Pancreas (tissue), 10 donors: ENCODE measurements around the gene ANP32A. TPM values are rescaled to one million over a fixed set of nuclear protein-coding genes. Genes with fewer than 3 reads are reported as not detected.

Experiments
- ATAC-seq, 4 donors: fragments of 200-7000 bp; cut with Tn5 transposase; one replicate each; pipeline versions ENCODE4 v1.8.0 to v1.9.1; 2020; ENCODE audit warnings: mild to moderate bottlenecking in 4 of 4, moderate library complexity in 4 of 4
- DNase-seq, 6 donors: peaks; one replicate each; pipeline ENCODE4 v3.0.0-alpha.2; 2020
- FAIRE-seq: peaks from 2 replicates; lab custom pipeline; 2012; peaks lifted over from hg19 to GRCh38; lab: Jason Lieb, UNC
- H3K27ac ChIP-seq, 4 donors: fragments of 200-600 bp; sonication (generic); 1 replicate in 3 of 4; 2 replicates in 1 of 4; pipeline versions ENCODE4 v1.5.0 to v1.8.0; 2020
- H3K27me3 ChIP-seq, 4 donors: fragments of 200-600 bp; one replicate each; pipeline ENCODE4 v1.8.0; 2021
- H3K36me3 ChIP-seq, 3 donors: fragments of 200-600 bp; sonication (generic) in 1 of 3; one replicate each; pipeline versions ENCODE4 v1.5.0 to v1.8.0; 2020 to 2021
- H3K4me1 ChIP-seq, 3 donors: fragments of 200-600 bp; one replicate each; pipeline ENCODE4 v1.8.0; 2021
- H3K4me3 ChIP-seq, 4 donors: fragments of 200-600 bp; sonication (generic) in 2 of 4; one replicate each; pipeline versions ENCODE4 v1.5.0 to v1.8.0; 2020 to 2021
- H3K9me3 ChIP-seq, 4 donors: fragments of 200-600 bp; one replicate each; pipeline ENCODE4 v1.8.0; 2021
- CTCF ChIP-seq, 4 donors: fragments of 200-600 bp; sonication (generic) in 3 of 4; IDR thresholded peaks; one replicate each; pipeline versions ENCODE4 v1.5.0 to v1.8.0; 2021; ENCODE audit warnings: antibody characterized with exemption in 4 of 4
- WGBS, 2 donors: extraction: QIAGEN DNeasy Blood & Tissue Kit; methylation state at CpG; one replicate each; pipeline ENCODE4 v1.1.7; 2013; 5-methylcytosine and 5-hydroxymethylcytosine counted together
- intact Hi-C, 3 donors: fragments of 100-400 bp; cut with DNase I; formaldehyde crosslinking; loops; one replicate each; pipeline versions ENCODE4 v1.11.1 to v1.14.2; 2022
- polyA plus RNA-seq, 2 donors: library from polyadenylated mRNA; stranded (reverse); fragments of 200-250 nt; gene quantifications; one replicate each; pipeline ENCODE4 v1.2.3, GENCODE V29; 2013
- total RNA-seq, 6 donors: library from RNA; stranded (reverse); fragmentation: NEBNext Ultra II Directional in 4 of 6; extraction: Animal tissue kit (Norgen Biotek cat#: 25700) in 4 of 6; gene quantifications; one replicate each; pipeline versions ENCODE4 v1.2.1 to v1.2.4, GENCODE V29; 2021 to 2023
- donor health status: healthy with polysubstance abuse.
- donor health status: DM: no; HTN: no; CAD: no; lungs with moderate emphysema.
- donor health status: DM: no; HTN: no; CAD: no.
- donor health status: control.
- donor health status: control.
- donor health status: Bipolar disorder and iron deficiency.
- donor health status: DM: yes; HTN: yes; CAD: no.
- donor health status: DM: no; HTN: no; CAD: no.
- donor health status: DM: no; HTN: no; CAD: no.
- donor health status: DM: yes; HTN: yes; CAD: no.

Gene ANP32A
- total and polyA plus RNA-seq, 8 donors = 26.0 to 64.3 (median 41.3) TPM

GRCh38 chr15:68800875-68801274 lies 19.8 kb downstream of the ANP32A start:
- H3K36me3 ChIP-seq = no peaks in the 10 kb centered on the region
- no peaks in the 10 kb centered on the region for H3K27me3 ChIP-seq
- peaks cover 0 to 5% (median 0%) of the 10 kb centered on the region in 3 donors for H3K4me1 ChIP-seq
- 93 to 94% methylated on average over 1 of the region's 1 CpG for WGBS, 2 donors
- no peak overlapping the region for H3K27ac ChIP-seq
- no peaks in the 10 kb centered on the region for H3K9me3 ChIP-seq
- no peak overlapping the region for H3K4me3 ChIP-seq
- intact Hi-C loops = no loop called here
- FAIRE-seq (no peak), ATAC-seq (no peak), DNase-seq (no peak)
- no peak for TF ChIP-seq CTCF (IDR thresholded peaks at IDR 0.05)

- WGBS, 2 donors = 83 to 86% methylated on average over 9 of the region's 9 CpGs
- H3K27ac ChIP-seq = no peak overlapping the region
- no peak for FAIRE-seq
- H3K4me3 ChIP-seq = no peak overlapping the region
- TF ChIP-seq CTCF (IDR thresholded peaks at IDR 0.05) = no peak
- no peaks in the 10 kb centered on the region for H3K9me3 ChIP-seq
- intact Hi-C loops = no loop called here
- ATAC-seq = no peak
- DNase-seq = no peak
- H3K27me3 ChIP-seq = no peaks in the 10 kb centered on the region
- peaks cover 13 to 28% (median 13%) of the 10 kb centered on the region in 3 donors for H3K4me1 ChIP-seq
- no peaks in the 10 kb centered on the region for H3K36me3 ChIP-seq
These were observed 22.2 kb downstream of the ANP32A start for GRCh38 chr15:68798346-68799094.

GRCh38 chr15:68797599-68798345 lies 22.9 kb downstream of the ANP32A start:
- no peak overlapping the region for H3K4me3 ChIP-seq
- H3K36me3 ChIP-seq = no peaks in the 10 kb centered on the region
- ATAC-seq (no peak), FAIRE-seq (no peak), DNase-seq (no peak)
- H3K27me3 ChIP-seq = no peaks in the 10 kb centered on the region
- peaks cover 20 to 33% (median 21%) of the 10 kb centered on the region in 3 donors for H3K4me1 ChIP-seq
- H3K9me3 ChIP-seq = no peaks in the 10 kb centered on the region
- TF ChIP-seq CTCF (IDR thresholded peaks at IDR 0.05) = no peak
- WGBS, 2 donors = 88 to 90% methylated on average over 6 of the region's 6 CpGs
- intact Hi-C loops = no loop called here
- H3K27ac ChIP-seq = no peak overlapping the region

GRCh38 chr15:68797191-68797590 lies 23.5 kb downstream of the ANP32A start:
- FAIRE-seq (no peak), DNase-seq (no peak), ATAC-seq (no peak)
- Histone ChIP-seq H3K27ac (no peak overlapping the region), H3K4me1 (peaks cover 24 to 36% (median 27%) of the 10 kb centered on the region in 3 donors), H3K9me3 (no peaks in the 10 kb centered on the region), H3K27me3 (no peaks in the 10 kb centered on the region), H3K4me3 (no peak overlapping the region), H3K36me3 (no peaks in the 10 kb centered on the region)
- no peak for TF ChIP-seq CTCF (IDR thresholded peaks at IDR 0.05)
- WGBS, 2 donors = 80 to 84% methylated on average over 3 of the region's 3 CpGs
- intact Hi-C loops = no loop called here
